Measurements from ENCODE around the gene AP1G2.

Gene AP1G2

DNA sequence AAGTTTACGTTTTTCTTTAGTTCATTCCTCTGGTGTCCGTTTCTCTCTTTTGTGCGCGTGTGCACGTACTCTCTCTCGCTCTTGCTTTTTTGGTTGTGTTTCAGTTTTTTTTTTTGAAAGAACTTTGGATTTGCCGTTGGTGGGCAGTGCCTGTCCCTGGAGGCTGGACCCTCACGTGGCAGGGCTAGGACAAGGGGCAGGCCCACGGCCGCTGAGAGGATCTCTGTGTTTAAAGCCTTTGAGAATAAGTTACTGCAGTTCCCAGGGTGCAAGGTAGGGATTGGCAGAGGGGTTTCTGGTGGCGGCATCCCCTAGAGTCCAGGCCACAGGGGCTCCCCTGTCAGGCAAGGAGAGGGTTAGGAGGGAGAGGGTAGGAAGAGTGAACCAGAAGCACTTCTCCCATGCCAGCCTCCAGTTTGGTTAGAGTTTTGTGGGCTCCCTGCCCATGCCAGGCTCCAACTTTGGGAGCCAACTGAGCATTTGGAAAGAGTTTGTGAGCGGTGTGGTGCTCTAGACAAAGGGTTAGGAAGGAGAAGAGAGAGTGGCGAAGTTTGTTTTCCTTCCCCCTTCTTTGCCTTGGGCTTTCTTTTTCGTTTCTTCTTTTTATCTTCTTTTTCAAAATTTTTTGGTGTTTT is 46.6 kb downstream of the AP1G2 start:
- Histone ChIP-seq H3K4me3 (ENCODE audit: low read length) (no peak overlapping the region), H3K4me1 (ENCODE audit: low read length) (no peaks in the 10 kb centered on the region), H4K20me1 (ENCODE audit: insufficient read depth, low read length) (no peaks in the 10 kb centered on the region), H3K27ac (ENCODE audit: low read length) (no peak overlapping the region), H2AFZ (ENCODE audit: low read depth, low read length) (no peak overlapping the region), H3K9me3 (ENCODE audit: insufficient read depth, low read length) (no peaks in the 10 kb centered on the region), H3K79me2 (ENCODE audit: low read length) (no peaks in the 10 kb centered on the region), H3K4me2 (ENCODE audit: low read length) (no peak overlapping the region), H3K9ac (ENCODE audit: low read length) (no peak overlapping the region), H3K36me3 (replicated peaks; ENCODE audit: low read depth, low read length) (no peaks in the 10 kb centered on the region), H3K27me3 (ENCODE audit: low read depth, low read length) (no peaks in the 10 kb centered on the region)
- TF ChIP-seq, protein P1, sequence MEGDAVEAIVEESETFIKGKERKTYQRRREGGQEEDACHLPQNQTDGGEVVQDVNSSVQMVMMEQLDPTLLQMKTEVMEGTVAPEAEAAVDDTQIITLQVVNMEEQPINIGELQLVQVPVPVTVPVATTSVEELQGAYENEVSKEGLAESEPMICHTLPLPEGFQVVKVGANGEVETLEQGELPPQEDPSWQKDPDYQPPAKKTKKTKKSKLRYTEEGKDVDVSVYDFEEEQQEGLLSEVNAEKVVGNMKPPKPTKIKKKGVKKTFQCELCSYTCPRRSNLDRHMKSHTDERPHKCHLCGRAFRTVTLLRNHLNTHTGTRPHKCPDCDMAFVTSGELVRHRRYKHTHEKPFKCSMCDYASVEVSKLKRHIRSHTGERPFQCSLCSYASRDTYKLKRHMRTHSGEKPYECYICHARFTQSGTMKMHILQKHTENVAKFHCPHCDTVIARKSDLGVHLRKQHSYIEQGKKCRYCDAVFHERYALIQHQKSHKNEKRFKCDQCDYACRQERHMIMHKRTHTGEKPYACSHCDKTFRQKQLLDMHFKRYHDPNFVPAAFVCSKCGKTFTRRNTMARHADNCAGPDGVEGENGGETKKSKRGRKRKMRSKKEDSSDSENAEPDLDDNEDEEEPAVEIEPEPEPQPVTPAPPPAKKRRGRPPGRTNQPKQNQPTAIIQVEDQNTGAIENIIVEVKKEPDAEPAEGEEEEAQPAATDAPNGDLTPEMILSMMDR (IDR thresholded peaks at IDR 0.05; ENCODE audit: low read depth, low read length), result no peak
- no peak for TF ChIP-seq EZH2phosphoT487 (IDR thresholded peaks at IDR 0.05; ENCODE audit: low read depth)

GRCh38 chr14:23518709-23519108 is 48.9 kb downstream of the AP1G2 start:
- H3K27ac ChIP-seq (ENCODE audit: low read length), result no peak overlapping the region
- no peaks in the 10 kb centered on the region for H3K36me3 ChIP-seq (replicated peaks; ENCODE audit: low read depth, low read length)
- H3K9ac ChIP-seq (ENCODE audit: low read length), result no peak overlapping the region
- TF ChIP-seq, protein P1 (IDR thresholded peaks at IDR 0.05; ENCODE audit: low read depth, low read length), result no peak
- TF ChIP-seq EZH2phosphoT487 (IDR thresholded peaks at IDR 0.05; ENCODE audit: low read depth), result no peak
- H3K9me3 ChIP-seq (ENCODE audit: insufficient read depth, low read length), result no peaks in the 10 kb centered on the region
- H3K4me1 ChIP-seq (ENCODE audit: low read length), result no peaks in the 10 kb centered on the region
- no peak overlapping the region for H3K4me2 ChIP-seq (ENCODE audit: low read length)
- no peaks in the 10 kb centered on the region for H3K79me2 ChIP-seq (ENCODE audit: low read length)
- H4K20me1 ChIP-seq (ENCODE audit: insufficient read depth, low read length), result no peaks in the 10 kb centered on the region
- H3K4me3 ChIP-seq (ENCODE audit: low read length), result no peak overlapping the region
- no peaks in the 10 kb centered on the region for H3K27me3 ChIP-seq (ENCODE audit: low read depth, low read length)
- H2AFZ ChIP-seq (ENCODE audit: low read depth, low read length), result no peak overlapping the region

DNA sequence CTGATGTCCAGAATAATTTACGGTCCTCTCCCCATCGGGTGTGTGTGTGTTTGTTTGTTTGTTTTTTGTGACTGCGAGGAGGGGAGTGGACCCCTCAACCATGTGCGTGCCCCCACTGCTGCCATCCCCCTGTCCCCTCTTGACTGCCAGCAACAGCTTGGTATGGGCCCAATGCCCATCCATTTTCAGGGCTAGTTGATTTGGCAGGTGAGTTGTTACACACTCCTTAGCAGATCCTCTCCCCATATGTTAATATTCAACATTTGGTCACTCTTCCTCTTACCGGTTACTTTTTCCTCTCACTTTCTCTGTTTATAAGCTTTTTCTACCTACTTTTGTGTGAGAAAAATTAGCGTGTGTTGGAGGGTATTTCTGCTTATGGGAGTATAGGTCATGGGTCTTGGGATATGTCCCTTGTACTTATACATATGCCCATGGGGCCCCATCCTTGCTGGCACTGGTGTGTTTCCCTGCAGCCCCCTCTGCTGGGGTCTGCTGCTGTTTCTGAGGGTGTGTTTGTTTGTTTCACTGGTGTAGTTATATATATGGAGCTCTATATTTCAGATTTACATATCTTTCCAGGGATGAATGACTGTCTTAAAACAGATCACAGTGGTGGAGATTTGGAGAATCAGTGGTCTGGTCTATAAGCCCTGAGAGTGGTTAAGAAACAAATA is 49.8 kb downstream of the AP1G2 start:
- H4K20me1 ChIP-seq (ENCODE audit: insufficient read depth, low read length), result no peaks in the 10 kb centered on the region
- H3K36me3 ChIP-seq (replicated peaks; ENCODE audit: low read depth, low read length), result no peaks in the 10 kb centered on the region
- H3K4me1 ChIP-seq (ENCODE audit: low read length), result no peaks in the 10 kb centered on the region
- H3K27me3 ChIP-seq (ENCODE audit: low read depth, low read length), result no peaks in the 10 kb centered on the region
- H3K27ac ChIP-seq (ENCODE audit: low read length), result no peak overlapping the region
- H3K79me2 ChIP-seq (ENCODE audit: low read length), result no peaks in the 10 kb centered on the region
- H3K4me2 ChIP-seq (ENCODE audit: low read length), result no peak overlapping the region
- TF ChIP-seq, protein P1 (IDR thresholded peaks at IDR 0.05; ENCODE audit: low read depth, low read length), result no peak
- no peak for TF ChIP-seq EZH2phosphoT487 (IDR thresholded peaks at IDR 0.05; ENCODE audit: low read depth)
- H3K9ac ChIP-seq (ENCODE audit: low read length), result no peak overlapping the region
- no peak overlapping the region for H2AFZ ChIP-seq (ENCODE audit: low read depth, low read length)
- H3K4me3 ChIP-seq (ENCODE audit: low read length), result no peak overlapping the region
- H3K9me3 ChIP-seq (ENCODE audit: insufficient read depth, low read length), result no peaks in the 10 kb centered on the region

DNA sequence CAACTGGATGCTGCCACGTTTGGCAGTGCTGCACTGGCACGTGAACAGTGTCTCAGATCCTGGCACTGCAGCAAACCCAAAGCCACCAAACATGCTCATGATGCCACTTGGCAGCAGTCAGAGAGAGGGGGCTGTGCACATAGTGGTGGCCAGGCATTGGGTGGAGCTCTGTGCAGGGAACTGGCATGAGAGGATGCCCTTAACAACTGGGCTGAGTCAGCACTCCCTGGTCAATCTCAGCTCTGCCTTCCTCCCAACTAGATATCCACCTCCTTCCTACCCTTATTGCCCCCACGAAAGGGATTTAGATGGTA is 53.0 kb downstream of the AP1G2 start:
- no peaks in the 10 kb centered on the region for H3K36me3 ChIP-seq (replicated peaks; ENCODE audit: low read depth, low read length)
- H3K4me2 ChIP-seq (ENCODE audit: low read length), result no peak overlapping the region
- no peak overlapping the region for H3K4me3 ChIP-seq (ENCODE audit: low read length)
- TF ChIP-seq, protein P1 (IDR thresholded peaks at IDR 0.05; ENCODE audit: low read depth, low read length), result no peak
- no peak for TF ChIP-seq EZH2phosphoT487 (IDR thresholded peaks at IDR 0.05; ENCODE audit: low read depth)
- no peaks in the 10 kb centered on the region for H3K9me3 ChIP-seq (ENCODE audit: insufficient read depth, low read length)
- H3K27ac ChIP-seq (ENCODE audit: low read length), result no peak overlapping the region
- no peaks in the 10 kb centered on the region for H4K20me1 ChIP-seq (ENCODE audit: insufficient read depth, low read length)
- no peaks in the 10 kb centered on the region for H3K4me1 ChIP-seq (ENCODE audit: low read length)
- H3K9ac ChIP-seq (ENCODE audit: low read length), result no peak overlapping the region
- H3K79me2 ChIP-seq (ENCODE audit: low read length), result no peaks in the 10 kb centered on the region
- no peak overlapping the region for H2AFZ ChIP-seq (ENCODE audit: low read depth, low read length)
- no peaks in the 10 kb centered on the region for H3K27me3 ChIP-seq (ENCODE audit: low read depth, low read length)
